ENCODE results near the gene GFI1B. TPM values are rescaled to one million over a fixed set of nuclear protein-coding genes. Genes with fewer than 3 reads are reported as not detected.

GFI1B gene
- total RNA-seq (2014; rRNA removed; shearing (Covaris generic)): 0.05 and 0.74 TPM in 2 replicates
- polyA plus RNA-seq (2015; cell fraction: cytosol; rRNA removed): 0.04 and 0.16 TPM in 2 replicates
- 0.20 TPM in 1 of 2 replicates, not detected in the other for polyA plus RNA-seq (2015; cell fraction: nucleus; rRNA removed)

DNA sequence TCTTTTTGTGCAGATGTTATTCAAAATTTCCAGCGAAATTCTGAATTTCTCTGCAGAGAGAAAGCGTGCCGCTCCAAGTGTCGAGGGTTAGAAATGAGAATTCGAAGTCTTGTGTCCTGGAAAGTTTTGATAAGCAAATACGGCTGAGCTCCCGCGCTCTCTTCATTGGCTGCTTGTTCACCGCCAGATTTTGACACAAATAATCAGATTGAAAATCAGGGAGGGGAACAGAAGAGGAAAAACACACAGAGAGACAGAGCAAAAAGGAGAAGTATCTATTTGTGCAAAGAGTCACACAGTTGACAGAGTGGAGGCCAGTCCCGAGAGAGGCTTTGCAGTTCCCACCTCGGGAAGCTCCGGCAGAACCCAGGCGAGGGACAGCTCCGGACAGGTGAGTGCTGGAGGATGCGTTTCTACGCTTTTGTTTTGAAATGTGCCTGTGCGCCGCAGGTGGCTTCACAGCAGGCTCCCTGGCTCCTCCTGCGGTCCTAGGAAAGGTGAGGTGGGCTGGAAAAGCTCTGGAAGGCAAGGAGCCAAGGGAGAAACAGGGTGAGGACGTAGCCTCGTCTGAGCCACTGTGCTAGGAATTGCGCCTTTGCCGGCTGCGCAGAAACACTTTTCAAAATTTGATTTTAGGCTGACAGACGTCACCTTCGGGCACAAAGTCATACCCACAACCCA is at the start of gene GFI1B:
Gene GFI1B, plus strand, starts transcription at position 244 of the 681 bp plus-strand sequence. CDS start 7,985 bp downstream, outside the sequence.
- in situ Hi-C loops (cut with HindIII; ENCODE audit: low pct_unique_long_range_greater_than_20kb, low sequenced_read_pairs): no loop called here
- no peak for DNase-seq (ENCODE audit: low read depth, low spot score)

- in situ Hi-C loops (cut with HindIII; ENCODE audit: low pct_unique_long_range_greater_than_20kb, low sequenced_read_pairs): no loop called here
- no peak for DNase-seq (ENCODE audit: low read depth, low spot score)
These were observed 47.2 kb upstream of the GFI1B start for GRCh38 chr9:132931178-132931735.

DNA sequence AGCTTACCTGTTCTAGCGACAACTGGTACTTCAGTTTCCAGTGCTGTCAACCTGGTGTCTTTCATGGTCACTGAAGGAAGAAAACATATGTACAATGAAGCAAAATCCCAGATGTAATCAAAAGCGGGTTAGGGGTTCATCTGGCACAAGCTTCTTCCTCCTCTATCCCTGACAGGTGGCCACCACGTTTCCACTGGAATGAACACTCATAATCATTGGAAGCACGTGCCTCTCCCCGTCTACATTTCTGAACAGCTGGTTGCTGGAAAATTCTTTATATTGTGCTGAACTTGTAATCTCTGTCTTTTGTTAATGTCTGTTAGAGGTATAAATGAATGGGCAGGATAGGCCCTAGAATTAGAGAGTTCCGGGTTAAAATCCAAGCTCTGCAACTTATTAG is 43.5 kb upstream of the GFI1B start:
- in situ Hi-C loops (cut with HindIII; ENCODE audit: low pct_unique_long_range_greater_than_20kb, low sequenced_read_pairs): no loop called here
- DNase-seq (ENCODE audit: low read depth, low spot score): no peak

GRCh38 chr9:132937463-132937901 is 41.0 kb upstream of the GFI1B start:
- DNase-seq (ENCODE audit: low read depth, low spot score): no peak

GRCh38 chr9:132939169-132939568 is 39.3 kb upstream of the GFI1B start:
- in situ Hi-C loops (cut with HindIII; ENCODE audit: low pct_unique_long_range_greater_than_20kb, low sequenced_read_pairs): no loop called here
- no peak for DNase-seq (ENCODE audit: low read depth, low spot score)

More at GRCh38 chr9:132937463-132937901, 41.0 kb upstream of the GFI1B start:
- in situ Hi-C loops (cut with HindIII; ENCODE audit: low pct_unique_long_range_greater_than_20kb, low sequenced_read_pairs): no loop called here

DNA sequence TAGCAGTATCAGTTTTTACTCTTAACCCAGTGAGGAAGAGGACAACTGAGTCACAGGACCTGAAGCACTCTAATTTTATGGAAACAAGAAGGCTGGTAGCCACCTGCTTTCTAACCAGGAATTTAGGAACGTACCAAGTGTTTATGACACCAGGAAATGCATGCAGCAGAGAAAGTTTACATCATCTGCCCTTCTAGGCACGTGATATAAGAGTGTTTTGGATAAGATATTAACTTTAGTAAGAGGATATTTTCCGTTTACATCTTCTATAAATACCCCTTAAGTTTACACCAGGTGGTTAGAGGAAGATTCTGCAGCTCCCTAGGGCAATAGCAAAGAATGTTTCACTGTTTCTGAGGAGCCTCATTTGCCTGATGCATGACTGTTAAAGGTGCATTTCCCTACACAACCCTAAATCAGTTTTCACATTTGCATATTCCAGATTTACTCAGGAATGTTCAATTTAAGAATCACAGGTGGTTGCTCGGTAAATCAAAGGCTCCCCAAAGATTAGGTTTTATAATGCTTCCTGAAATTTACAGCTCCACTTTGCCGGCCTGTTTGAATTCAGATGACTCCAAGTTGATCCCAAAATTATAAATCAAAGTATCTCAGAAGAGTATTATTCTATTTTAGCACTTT is 35.8 kb upstream of the GFI1B start:
- DNase-seq (ENCODE audit: low read depth, low spot score): no peak
- in situ Hi-C loops (cut with HindIII; ENCODE audit: low pct_unique_long_range_greater_than_20kb, low sequenced_read_pairs): no loop called here

DNA sequence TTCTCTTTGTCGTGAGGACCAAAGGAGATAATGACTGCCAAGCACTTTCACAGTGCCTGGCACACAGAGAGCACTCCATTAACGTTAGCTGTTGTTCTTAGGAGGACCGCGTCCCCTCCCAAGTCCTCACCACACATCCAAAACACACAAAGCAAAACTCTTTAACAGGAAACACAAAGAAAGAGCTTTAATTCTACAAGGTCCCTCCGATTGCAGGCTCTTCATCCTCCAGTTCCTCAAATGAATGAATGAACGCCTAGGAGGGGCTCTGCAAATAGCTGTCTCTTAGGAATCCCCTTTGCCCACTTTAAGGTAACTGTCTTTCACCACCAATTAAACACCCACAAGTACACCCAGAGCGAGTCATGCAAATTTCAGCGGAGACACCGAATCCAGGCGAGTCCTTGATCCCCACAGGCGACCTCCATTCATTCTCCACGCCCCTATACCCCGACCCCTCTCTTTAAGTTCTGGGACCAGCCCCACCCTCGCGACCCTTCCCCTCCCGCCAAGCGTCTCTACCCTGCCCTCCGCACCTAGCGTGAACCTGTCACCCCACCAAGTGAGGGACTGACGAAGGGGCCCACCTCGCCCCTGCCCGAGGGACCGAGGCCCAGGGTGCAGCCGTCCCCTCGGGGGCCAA is 34.7 kb upstream of the GFI1B start:
- in situ Hi-C loops (cut with HindIII; ENCODE audit: low pct_unique_long_range_greater_than_20kb, low sequenced_read_pairs): no loop called here
- DNase-seq (ENCODE audit: low read depth, low spot score): no peak

DNA sequence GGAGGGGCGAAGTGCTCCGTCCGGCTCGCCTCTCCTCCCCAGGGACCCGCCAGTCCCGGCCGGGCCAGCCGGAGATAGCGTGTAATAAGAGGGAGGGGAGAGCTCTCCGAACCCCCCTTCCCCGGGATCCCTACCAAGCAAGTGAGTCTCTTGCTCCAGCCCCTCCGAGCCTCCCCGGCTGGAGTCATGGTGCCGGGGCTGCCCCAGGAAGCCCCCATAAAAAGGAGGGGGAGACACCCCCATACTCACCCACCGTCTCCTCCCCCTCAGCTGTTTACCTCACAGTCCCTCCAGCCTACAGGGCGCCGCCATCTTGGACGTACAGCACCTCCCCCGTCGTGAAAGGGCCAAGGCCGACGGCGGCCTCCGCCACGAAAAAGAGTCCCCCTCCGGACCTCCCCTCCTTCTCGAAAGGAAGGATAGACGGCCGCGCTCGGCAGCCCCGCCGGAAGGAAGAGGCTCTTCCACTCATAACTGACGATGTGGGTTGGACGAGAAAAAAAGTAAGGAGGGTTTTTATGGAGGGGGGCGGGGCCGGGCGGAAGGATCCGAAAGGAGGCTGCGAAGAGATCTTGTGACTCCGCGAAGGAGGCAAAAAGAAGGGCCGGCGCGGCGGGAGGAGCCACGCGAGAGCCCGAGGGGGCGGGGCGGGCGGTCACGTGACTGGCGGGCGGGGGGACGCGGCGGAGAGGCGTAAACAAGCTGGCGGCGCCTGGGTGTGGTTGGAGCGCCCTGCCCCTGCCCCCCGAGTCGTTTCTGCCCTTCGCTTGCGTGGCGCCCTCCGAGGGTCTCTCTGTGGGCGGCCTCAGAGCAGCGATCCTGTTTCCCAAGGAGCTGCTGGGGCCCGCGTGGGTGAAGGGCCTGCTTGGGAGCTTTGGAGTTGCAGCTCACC is 34.0 kb upstream of the GFI1B start, which contains the start of gene TSC1:
Gene TSC1, minus strand, starts transcription at position 323 of the 892 bp plus-strand sequence. CDS start 15,744 bp downstream, outside the sequence.
- in situ Hi-C loops (cut with HindIII; ENCODE audit: low pct_unique_long_range_greater_than_20kb, low sequenced_read_pairs): no loop called here
- DNase-seq (ENCODE audit: low read depth, low spot score): peak; percentile 91

DNA sequence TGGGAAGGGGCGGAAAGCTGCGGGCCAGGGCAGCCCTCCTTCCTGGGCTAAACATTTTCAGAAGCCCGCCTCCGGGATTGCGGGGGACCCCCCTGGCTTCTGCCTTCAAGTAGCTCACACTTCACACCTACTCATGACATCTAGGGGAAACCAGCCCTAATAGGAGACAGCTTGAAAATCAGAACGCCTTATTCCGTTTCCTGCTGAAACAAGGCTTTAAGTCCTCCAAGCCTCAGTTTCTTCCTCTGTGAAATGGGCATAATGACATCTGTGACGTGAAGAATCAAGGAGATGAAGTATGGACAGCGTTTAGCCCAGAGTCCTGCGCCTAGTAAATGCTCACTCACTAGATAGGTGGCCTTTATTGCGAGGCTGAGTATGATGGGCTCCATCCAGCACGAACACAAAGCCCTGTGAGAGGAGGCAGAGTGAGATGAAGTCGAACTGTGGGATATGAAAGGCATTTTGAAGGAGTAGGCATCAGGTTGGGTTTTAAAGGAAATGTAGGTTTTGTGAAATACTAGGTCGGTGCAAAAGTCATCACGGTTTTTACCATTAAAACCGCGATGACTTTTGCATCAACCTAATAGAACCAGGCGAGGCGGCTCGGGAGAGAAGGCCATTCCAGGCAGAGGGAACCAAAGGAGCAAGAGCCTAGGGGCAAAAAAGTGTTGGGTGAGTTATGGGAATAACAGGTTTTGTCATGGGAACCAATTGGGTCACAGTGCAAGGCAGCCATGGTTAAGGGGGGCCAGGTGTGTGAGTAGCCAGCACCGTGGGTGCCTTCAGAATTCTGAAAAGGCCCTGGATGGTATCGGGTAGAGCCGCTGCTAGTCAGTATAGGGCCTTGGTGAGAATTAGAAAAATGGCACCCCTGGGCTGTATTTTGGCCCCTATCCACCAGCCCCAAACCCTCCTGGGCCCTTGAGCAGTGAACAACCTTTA is 33.0 kb upstream of the GFI1B start:
- DNase-seq (ENCODE audit: low read depth, low spot score): no peak
- in situ Hi-C loops (cut with HindIII; ENCODE audit: low pct_unique_long_range_greater_than_20kb, low sequenced_read_pairs): no loop called here

DNA sequence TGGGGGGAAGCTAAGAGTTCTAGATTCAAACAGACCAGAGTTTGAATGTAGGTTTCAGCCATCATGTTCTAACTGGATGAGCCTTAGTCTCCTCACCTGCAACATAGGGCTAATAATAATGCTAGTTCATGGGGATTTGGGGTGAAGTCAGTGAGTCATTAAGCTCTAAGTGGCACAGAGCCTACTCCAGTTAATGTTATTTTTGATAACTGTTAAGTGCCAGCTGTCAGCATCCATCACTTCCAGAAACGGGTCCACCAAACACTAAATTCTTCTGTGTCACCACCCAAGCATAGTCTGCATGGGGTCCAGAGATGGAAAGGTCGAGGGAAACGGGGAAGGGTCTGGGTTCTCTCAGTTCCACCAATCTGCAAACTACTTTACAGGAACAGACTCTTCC is 32.3 kb upstream of the GFI1B start:
- DNase-seq (ENCODE audit: low read depth, low spot score): no peak
- in situ Hi-C loops (cut with HindIII; ENCODE audit: low pct_unique_long_range_greater_than_20kb, low sequenced_read_pairs): no loop called here

DNA sequence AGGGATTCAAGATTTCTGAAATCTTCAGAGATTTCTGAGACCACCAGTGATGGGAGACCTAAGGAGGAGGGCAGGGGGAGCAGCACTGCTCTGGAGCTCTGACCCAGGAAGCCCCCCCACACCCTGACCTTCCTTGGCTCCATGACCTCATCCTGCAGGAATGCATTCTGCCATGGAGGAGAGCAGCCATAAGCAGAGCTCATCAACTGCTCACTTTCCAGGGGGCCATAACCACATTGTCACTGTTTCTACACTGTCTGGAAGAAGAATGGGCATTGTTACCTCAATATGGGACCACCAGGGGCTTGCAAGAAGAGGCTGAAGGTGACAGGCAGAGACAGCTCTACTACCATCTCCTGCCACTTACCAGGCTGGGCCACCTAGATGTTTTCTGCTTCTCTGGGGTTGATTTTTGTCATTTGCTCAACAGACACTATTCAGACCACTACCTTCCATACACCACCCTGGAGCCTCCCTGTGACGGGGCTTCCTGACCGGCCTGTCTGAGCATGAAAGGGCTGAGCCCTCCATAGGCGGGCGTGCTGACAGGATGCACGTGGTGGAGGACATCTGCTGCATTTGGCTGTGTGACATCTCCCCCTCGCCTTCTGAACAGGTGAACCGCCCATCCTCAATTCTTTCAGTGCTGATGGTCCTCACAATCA is 31.7 kb upstream of the GFI1B start:
- DNase-seq (ENCODE audit: low read depth, low spot score): no peak
- in situ Hi-C loops (cut with HindIII; ENCODE audit: low pct_unique_long_range_greater_than_20kb, low sequenced_read_pairs): no loop called here

- DNase-seq (ENCODE audit: low read depth, low spot score): no peak
- in situ Hi-C loops (cut with HindIII; ENCODE audit: low pct_unique_long_range_greater_than_20kb, low sequenced_read_pairs): no loop called here
These were observed 30.7 kb upstream of the GFI1B start for GRCh38 chr9:132947756-132948155.

DNA sequence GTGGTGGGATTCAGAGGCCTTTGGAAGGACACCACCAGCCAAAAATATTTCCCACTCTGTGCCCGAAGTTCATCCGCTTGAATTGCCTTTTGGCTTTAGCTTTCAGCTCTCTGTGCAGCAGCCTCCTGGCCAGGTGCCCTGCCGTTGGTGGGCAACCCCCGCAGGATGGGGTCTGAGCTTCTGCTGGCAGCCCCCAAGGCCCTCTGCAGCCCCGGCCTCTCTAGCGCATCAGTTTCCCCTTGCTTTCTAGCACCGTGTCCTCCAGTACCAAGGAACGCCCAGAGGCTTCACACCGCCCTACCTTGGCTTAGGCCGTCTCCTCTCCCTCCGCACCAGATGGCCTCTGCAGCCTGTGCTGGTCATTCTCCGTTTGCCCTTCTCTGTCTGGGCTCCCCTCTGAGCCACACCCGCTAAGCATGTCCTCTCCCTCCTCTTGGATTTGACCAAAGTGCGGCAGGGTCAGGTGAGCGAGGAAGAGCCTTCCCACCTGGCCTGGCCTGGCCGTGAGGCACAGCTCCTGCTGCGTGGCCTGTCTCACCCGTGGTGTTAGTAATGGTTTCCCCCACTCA is 29.9 kb upstream of the GFI1B start:
- no peak for DNase-seq (ENCODE audit: low read depth, low spot score)
- in situ Hi-C loops (cut with HindIII; ENCODE audit: low pct_unique_long_range_greater_than_20kb, low sequenced_read_pairs): no loop called here

DNA sequence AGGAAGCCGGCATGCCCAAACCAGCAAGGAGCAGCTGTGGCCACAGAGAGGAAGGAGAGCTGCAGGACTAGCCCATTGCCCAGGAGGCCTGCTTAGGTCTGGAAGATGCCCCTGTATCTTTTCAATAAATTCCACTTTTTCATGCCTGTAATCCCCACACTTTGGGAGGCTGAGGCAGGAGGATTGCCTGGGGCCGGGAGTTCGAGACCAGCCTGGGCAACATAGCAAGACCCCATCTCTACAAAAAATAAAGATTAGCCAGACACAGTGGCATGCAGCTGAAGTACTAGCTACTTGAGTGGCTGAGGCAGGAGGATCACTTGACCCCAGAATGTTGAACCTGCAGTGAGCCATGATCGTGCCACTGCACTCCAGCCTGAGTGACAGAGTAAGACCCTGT is 28.8 kb upstream of the GFI1B start:
- DNase-seq (ENCODE audit: low read depth, low spot score): no peak
- in situ Hi-C loops (cut with HindIII; ENCODE audit: low pct_unique_long_range_greater_than_20kb, low sequenced_read_pairs): no loop called here

GRCh38 chr9:132955123-132955522 is 23.4 kb upstream of the GFI1B start:
- in situ Hi-C loops (cut with HindIII; ENCODE audit: low pct_unique_long_range_greater_than_20kb, low sequenced_read_pairs): no loop called here
- DNase-seq (ENCODE audit: low read depth, low spot score): no peak
